Left hindlimb (tissue), 1 donor: Measurements from ENCODE around the gene ATP6V0D1.
"Not testable (repeated sequence)": the region's sequence is repeated elsewhere in the genome, so short reads cannot be mapped to it uniquely, and the experiment has no call there.

Experiments
- DNase-seq: peaks from one replicate; pipeline ENCODE4 v3.0.0-alpha.2; 2018

ATP6V0D1 gene

GRCh38 chr16:67425061-67425460, 55.9 kb downstream of the ATP6V0D1 start:
- no peak for DNase-seq

GRCh38 chr16:67424261-67424615, 56.7 kb downstream of the ATP6V0D1 start:
- no peak for DNase-seq

- no peak for DNase-seq
Observed at GRCh38 chr16:67423611-67424260, 57.2 kb downstream of the ATP6V0D1 start.

- no peak for DNase-seq
Observed at GRCh38 chr16:67423015-67423414, 57.9 kb downstream of the ATP6V0D1 start.

GRCh38 chr16:67421030-67421429, 59.9 kb downstream of the ATP6V0D1 start:
- DNase-seq, result no peak

- DNase-seq, result no peak
Observed at GRCh38 chr16:67419931-67420330, 61.0 kb downstream of the ATP6V0D1 start.

- no peak for DNase-seq
Observed at GRCh38 chr16:67419502-67419901, 61.5 kb downstream of the ATP6V0D1 start.

- no peak for DNase-seq
Observed at GRCh38 chr16:67417333-67418061, 63.5 kb downstream of the ATP6V0D1 start.

GRCh38 chr16:67415872-67416793, 64.8 kb downstream of the ATP6V0D1 start, which contains the start of gene ZDHHC1:
Gene ZDHHC1 (minus strand): TSS chr16:67416477. CDS start chr16:67407775, 8,702 bp downstream.
- DNase-seq, result peak; percentile 86

- not testable (repeated sequence) for DNase-seq
Observed at GRCh38 chr16:67415421-67415820, 65.5 kb downstream of the ATP6V0D1 start.

GRCh38 chr16:67413978-67414911, 66.7 kb downstream of the ATP6V0D1 start:
- DNase-seq, result no peak

GRCh38 chr16:67412294-67412693, 68.7 kb downstream of the ATP6V0D1 start:
- no peak for DNase-seq

- no peak for DNase-seq
Observed at GRCh38 chr16:67411339-67411738, 69.6 kb downstream of the ATP6V0D1 start.

- DNase-seq, result no peak
Observed at GRCh38 chr16:67409631-67410030, 71.3 kb downstream of the ATP6V0D1 start.

GRCh38 chr16:67407788-67408452, 73.0 kb downstream of the ATP6V0D1 start:
- peak; percentile 21 for DNase-seq

GRCh38 chr16:67407176-67407787, 73.7 kb downstream of the ATP6V0D1 start:
- DNase-seq, result peak; percentile 32

- DNase-seq, result peak; percentile 76
Observed at GRCh38 chr16:67406111-67406971, 74.6 kb downstream of the ATP6V0D1 start.

GRCh38 chr16:67405336-67405735, 75.6 kb downstream of the ATP6V0D1 start:
- DNase-seq, result no peak

- DNase-seq, result no peak
Observed at GRCh38 chr16:67404740-67405226, 76.2 kb downstream of the ATP6V0D1 start.

- DNase-seq, result no peak
Observed at GRCh38 chr16:67403976-67404555, 76.9 kb downstream of the ATP6V0D1 start.
